Stimulated activated CD4-positive, alpha-beta T cell treated with anti-CD3 and anti-CD28 coated beads, Interleukin-15, amount 100 ng/mL, for 48 hours (primary cell): ENCODE results near the gene FHOD1.
A peak's percentile ranks its signal among the peaks of the same experiment; 100 is the strongest.

Experiments
- DNase-seq, 2 donors: peaks; one replicate each; pipeline ENCODE4 v3.0.0-alpha.2; 2020; ENCODE audit warnings: low read depth in 2 of 2

FHOD1 gene

GRCh38 chr16:67190448-67191399 lies 56.6 kb downstream of the FHOD1 start:
- no peak for DNase-seq

GRCh38 chr16:67190041-67190440 lies 57.2 kb downstream of the FHOD1 start, which contains the start of gene EXOC3L1:
TSS of gene EXOC3L1 (minus strand) at chr16:67190136. CDS start at chr16:67189676, 460 bp downstream.
- no peak for DNase-seq

- no peak for DNase-seq
Measured at GRCh38 chr16:67188798-67189197, 58.5 kb downstream of the FHOD1 start.

GRCh38 chr16:67188323-67188722 lies 59.0 kb downstream of the FHOD1 start:
- DNase-seq = no peak

- no peak for DNase-seq
Measured at GRCh38 chr16:67187175-67187890, 59.9 kb downstream of the FHOD1 start.

- no peak for DNase-seq
Measured at GRCh38 chr16:67186550-67186950, 60.7 kb downstream of the FHOD1 start.

GRCh38 chr16:67185651-67186134 lies 61.6 kb downstream of the FHOD1 start:
- no peak for DNase-seq

GRCh38 chr16:67184995-67185650 lies 62.2 kb downstream of the FHOD1 start:
- DNase-seq = peak; percentile 68 to 87

GRCh38 chr16:67184453-67184994 lies 62.8 kb downstream of the FHOD1 start:
- no peak for DNase-seq

- DNase-seq = peak; percentile 89 to 93
Measured at GRCh38 chr16:67183627-67184452, 63.4 kb downstream of the FHOD1 start, which contains the start of gene MATCAP1. TSS of gene MATCAP1 (minus strand) at chr16:67183963. CDS start at chr16:67180610, 3,353 bp downstream.

- DNase-seq = no peak
Measured at GRCh38 chr16:67183284-67183626, 64.0 kb downstream of the FHOD1 start.

GRCh38 chr16:67182288-67182687 lies 65.0 kb downstream of the FHOD1 start:
- no peak for DNase-seq

GRCh38 chr16:67181346-67181745 lies 65.9 kb downstream of the FHOD1 start:
- DNase-seq = no peak

- no peak for DNase-seq
Measured at GRCh38 chr16:67180166-67180565, 67.1 kb downstream of the FHOD1 start.

GRCh38 chr16:67179421-67180080 lies 67.7 kb downstream of the FHOD1 start:
- DNase-seq = no peak
